ENCODE measurements around the gene COX7A1. TPM values are rescaled to one million over a fixed set of nuclear protein-coding genes. Genes with fewer than 3 reads are reported as not detected.
A peak's percentile ranks its signal among the peaks of the same experiment; 100 is the strongest.
"Not testable (repeated sequence)": the region's sequence is repeated elsewhere in the genome, so short reads cannot be mapped to it uniquely, and the experiment has no call there.

COX7A1 gene
- total RNA-seq: 10 to 100 TPM; 20.8 to 69.3 (median 29.5) TPM

DNA sequence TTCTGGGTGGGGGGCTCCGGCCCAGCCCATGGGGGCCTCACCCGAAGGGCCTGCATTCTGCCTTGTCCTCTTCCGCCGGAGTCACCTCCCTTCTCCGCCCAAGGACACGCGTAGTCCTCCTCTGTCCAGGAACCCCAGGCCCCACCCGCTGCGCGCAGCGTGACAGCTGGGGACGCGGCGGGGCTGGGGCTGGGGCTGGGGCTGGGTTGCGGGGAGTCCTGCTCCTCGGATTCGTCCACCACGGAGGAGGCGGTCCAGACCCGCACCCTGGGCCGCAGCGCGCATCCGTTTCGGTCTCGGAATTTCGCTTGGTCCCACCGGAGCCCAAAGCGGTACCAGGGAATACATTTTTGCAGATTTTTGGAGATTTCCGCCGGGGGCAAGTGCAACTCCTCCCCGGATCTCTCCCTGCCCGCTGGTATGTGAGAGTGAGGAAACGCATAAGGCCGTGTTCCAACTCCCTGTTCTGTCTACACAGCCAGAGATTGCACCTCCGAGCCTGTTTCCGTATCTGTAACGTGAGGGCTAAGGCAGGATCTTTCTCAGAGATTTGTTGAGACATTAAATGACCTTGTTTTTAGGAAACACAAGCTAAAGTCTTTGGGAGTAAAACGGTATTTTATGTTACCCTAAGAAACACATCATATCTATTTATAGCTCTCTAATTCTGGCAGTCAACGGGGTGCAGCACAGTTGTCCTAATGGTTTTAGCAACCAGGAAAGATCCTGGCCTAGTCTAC lies at the start of gene COX7A1:
TSS of gene COX7A1 (minus strand) at position 96 of the 740 bp plus-strand sequence. CDS start at position 56, 40 bp downstream.
- DNase-seq (ENCODE audit: low spot score in 2 of 2): peak in 1 of 2 donors; percentile 67
- peak within 1 kb of the TSS; percentile 96 for H3K27ac ChIP-seq
- intact Hi-C loops (cut with DNase I; ENCODE audit: low total_unique reads): no loop called here

DNA sequence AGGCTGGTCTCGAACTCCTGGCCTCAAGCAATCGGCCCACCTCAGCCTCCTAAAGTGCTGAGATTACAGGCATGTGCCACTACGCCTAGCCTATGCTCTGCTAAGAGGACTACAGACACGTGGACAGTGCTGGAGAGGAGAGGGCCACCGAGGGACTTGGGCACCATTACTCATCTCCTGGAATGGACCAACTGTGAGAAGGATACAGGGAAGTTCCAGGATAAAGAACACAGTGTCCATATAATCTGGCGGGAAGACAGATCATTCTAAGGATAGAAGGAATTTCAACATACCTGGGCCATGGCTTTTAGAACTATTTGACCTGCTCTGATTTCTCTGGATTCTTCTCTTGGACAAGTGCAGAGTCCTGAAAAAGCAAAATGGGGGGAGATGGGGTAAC lies 49.4 kb upstream of the COX7A1 start:
- no peak for DNase-seq (ENCODE audit: low spot score in 2 of 2)
- Histone ChIP-seq H3K4me3 (no peak overlapping the region), H3K4me1 (no peaks in the 10 kb centered on the region), H3K36me3 (no peaks in the 10 kb centered on the region), H3K27me3 (no peaks in the 10 kb centered on the region), H3K27ac (no peak overlapping the region), H3K9me3 (no peaks in the 10 kb centered on the region)
- intact Hi-C loops (cut with DNase I; ENCODE audit: low total_unique reads): no loop called here
- TF ChIP-seq, protein P1, sequence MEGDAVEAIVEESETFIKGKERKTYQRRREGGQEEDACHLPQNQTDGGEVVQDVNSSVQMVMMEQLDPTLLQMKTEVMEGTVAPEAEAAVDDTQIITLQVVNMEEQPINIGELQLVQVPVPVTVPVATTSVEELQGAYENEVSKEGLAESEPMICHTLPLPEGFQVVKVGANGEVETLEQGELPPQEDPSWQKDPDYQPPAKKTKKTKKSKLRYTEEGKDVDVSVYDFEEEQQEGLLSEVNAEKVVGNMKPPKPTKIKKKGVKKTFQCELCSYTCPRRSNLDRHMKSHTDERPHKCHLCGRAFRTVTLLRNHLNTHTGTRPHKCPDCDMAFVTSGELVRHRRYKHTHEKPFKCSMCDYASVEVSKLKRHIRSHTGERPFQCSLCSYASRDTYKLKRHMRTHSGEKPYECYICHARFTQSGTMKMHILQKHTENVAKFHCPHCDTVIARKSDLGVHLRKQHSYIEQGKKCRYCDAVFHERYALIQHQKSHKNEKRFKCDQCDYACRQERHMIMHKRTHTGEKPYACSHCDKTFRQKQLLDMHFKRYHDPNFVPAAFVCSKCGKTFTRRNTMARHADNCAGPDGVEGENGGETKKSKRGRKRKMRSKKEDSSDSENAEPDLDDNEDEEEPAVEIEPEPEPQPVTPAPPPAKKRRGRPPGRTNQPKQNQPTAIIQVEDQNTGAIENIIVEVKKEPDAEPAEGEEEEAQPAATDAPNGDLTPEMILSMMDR (IDR thresholded peaks at IDR 0.05): no peak
- TF ChIP-seq POLR2A (IDR thresholded peaks at IDR 0.05) (no peak), POLR2AphosphoS5 (IDR thresholded peaks at IDR 0.05) (no peak)

More for the DNA sequence above, at the start of gene COX7A1:
- no peaks in the 10 kb centered on the region for H3K9me3 ChIP-seq
- no peaks in the 10 kb centered on the region for H3K36me3 ChIP-seq
- peak within 1 kb of the TSS; percentile 59 to 69 (median 64) for H3K4me3 ChIP-seq
- peaks cover 0 to 3% of the 10 kb centered on the region in 2 donors for H3K4me1 ChIP-seq
- TF ChIP-seq POLR2AphosphoS5 (IDR thresholded peaks at IDR 0.05) (peak; percentile 14 to 68 (median 59)), POLR2A (IDR thresholded peaks at IDR 0.05) (peak; percentile 14)
- TF ChIP-seq, protein P1 (IDR thresholded peaks at IDR 0.05): no peak
- no peaks in the 10 kb centered on the region for H3K27me3 ChIP-seq

DNA sequence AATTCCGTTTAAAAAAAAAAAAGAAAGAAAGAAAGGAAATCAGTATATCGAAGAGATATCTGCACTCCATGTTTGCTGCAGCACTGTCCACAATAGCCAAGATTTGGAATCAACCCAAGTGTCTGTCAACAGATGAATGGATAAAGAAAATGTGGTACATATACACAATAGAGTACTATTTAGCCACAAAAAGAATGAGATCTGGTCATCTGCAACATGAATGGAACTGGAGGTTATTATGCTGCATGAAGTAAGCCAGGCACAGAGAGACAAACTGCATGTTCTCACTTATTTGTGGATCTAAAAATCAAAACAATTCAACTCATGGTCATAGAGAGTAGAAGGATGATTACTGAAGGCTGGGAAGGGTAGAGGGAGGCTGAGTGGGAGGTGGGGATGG lies 45.9 kb upstream of the COX7A1 start:
- TF ChIP-seq POLR2A (IDR thresholded peaks at IDR 0.05): no peak
- TF ChIP-seq POLR2AphosphoS5 (IDR thresholded peaks at IDR 0.05): no peak
- TF ChIP-seq, protein P1 (IDR thresholded peaks at IDR 0.05): no peak
- no peaks in the 10 kb centered on the region for H3K9me3 ChIP-seq
- intact Hi-C loops (cut with DNase I; ENCODE audit: low total_unique reads): no loop called here
- H3K27ac ChIP-seq: no peak overlapping the region
- no peak for DNase-seq (ENCODE audit: low spot score in 2 of 2)
- no peaks in the 10 kb centered on the region for H3K27me3 ChIP-seq
- no peak overlapping the region for H3K4me3 ChIP-seq
- no peaks in the 10 kb centered on the region for H3K36me3 ChIP-seq
- H3K4me1 ChIP-seq: no peaks in the 10 kb centered on the region

DNA sequence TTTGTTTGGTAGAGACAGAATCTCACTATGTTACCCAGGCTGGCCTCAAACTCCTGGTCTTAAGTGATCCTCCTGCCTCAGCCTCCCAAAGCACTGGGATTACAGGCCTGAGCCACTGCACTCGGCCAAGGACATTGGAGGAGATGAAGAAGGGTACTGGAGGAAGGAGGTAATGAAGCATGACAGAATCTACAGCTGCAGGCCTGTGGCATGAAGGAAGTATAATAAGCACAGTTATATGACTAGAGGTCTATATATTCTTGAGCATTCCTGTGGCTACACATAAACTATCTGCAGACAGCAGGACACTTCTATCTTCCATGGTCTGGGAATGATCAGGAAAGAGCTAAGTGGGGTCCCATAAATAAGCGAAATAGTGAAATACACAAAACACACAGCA lies 44.0 kb upstream of the COX7A1 start:
- intact Hi-C loops (cut with DNase I; ENCODE audit: low total_unique reads): no loop called here

DNA sequence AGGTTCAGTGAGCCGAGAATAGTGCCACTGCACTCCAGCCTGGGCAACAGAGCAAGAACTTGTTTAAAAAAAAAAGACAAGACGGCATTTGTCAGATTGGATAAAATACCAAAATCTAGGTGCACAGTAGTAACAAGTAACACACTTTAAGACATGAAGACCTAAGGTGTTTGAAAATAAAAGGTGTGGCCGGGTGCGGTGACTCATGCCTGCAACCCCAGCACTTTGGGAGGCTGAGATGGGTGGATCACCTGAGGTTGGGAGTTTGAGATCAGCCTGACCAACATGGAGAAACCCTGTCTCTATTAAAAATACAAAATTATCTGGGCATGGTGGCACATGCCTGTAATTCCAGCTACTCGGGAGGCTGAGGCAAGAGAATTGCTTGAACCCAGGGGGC lies 34.5 kb upstream of the COX7A1 start:
- H3K36me3 ChIP-seq; H3K4me3 ChIP-seq; H3K27me3 ChIP-seq; H3K27ac ChIP-seq; H3K4me1 ChIP-seq; DNase-seq (ENCODE audit: low spot score in 2 of 2); intact Hi-C loops (cut with DNase I; ENCODE audit: low total_unique reads); H3K9me3 ChIP-seq: not testable (repeated sequence)

More for the DNA sequence above, 44.0 kb upstream of the COX7A1 start:
- H3K4me1 ChIP-seq: no peaks in the 10 kb centered on the region
- no peak for DNase-seq (ENCODE audit: low spot score in 2 of 2)
- no peaks in the 10 kb centered on the region for H3K27me3 ChIP-seq
- H3K9me3 ChIP-seq: no peaks in the 10 kb centered on the region
- TF ChIP-seq, protein P1 (IDR thresholded peaks at IDR 0.05): no peak
- TF ChIP-seq POLR2A (IDR thresholded peaks at IDR 0.05) (no peak), POLR2AphosphoS5 (IDR thresholded peaks at IDR 0.05) (no peak)
- no peak overlapping the region for H3K4me3 ChIP-seq
- H3K36me3 ChIP-seq: no peaks in the 10 kb centered on the region
- no peak overlapping the region for H3K27ac ChIP-seq
